ENCODE measurements around the gene SPIC. TPM values are rescaled to one million over a fixed set of nuclear protein-coding genes. Genes with fewer than 3 reads are reported as not detected.
"Not testable (repeated sequence)": the region's sequence is repeated elsewhere in the genome, so short reads cannot be mapped to it uniquely, and the experiment has no call there.

The SPIC gene
- total and polyA plus RNA-seq, 2 of the 13 experiments (the other 11 are each of a cell fraction or from before 2014, with no cell fraction given) = not detected

- Histone ChIP-seq H3K4me2 (ENCODE audit: low read depth, low read length) (no peak overlapping the region), H2AFZ (ENCODE audit: low read length) (no peak overlapping the region), H3K79me2 (ENCODE audit: insufficient read depth, low read length) (no peaks in the 10 kb centered on the region), H3K9ac (ENCODE audit: insufficient read depth, low read depth, low read length) (no peak overlapping the region), H3K4me3 (replicated peaks in 1 of 3; ENCODE audit: insufficient read depth in 1 of 3, low read depth in 2 of 3, low read length in 3 of 3) (no peak overlapping the region), H3K4me1 (ENCODE audit: insufficient read depth, low read length) (no peaks in the 10 kb centered on the region), H3K36me3 (replicated peaks in 1 of 2; ENCODE audit: control insufficient read depth in 1 of 2, insufficient read depth in 2 of 2, low read length in 2 of 2) (no peaks in the 10 kb centered on the region), H3K27ac (ENCODE audit: extremely low read length, insufficient read depth, low read length) (no peak overlapping the region), H3K9me3 (ENCODE audit: low read length) (no peaks in the 10 kb centered on the region), H3K27me3 (ENCODE audit: control insufficient read depth in 1 of 2, insufficient read depth in 2 of 2, low read length in 2 of 2) (peaks cover 0 to 19% of the 10 kb centered on the region in 2 experiments; a peak in 2 of 5 replicates), H4K20me1 (ENCODE audit: insufficient read depth, low read length) (no peaks in the 10 kb centered on the region)
- CTCF ChIA-PET (ENCODE audit: low intra/inter-chr PET ratio, low total read pairs) = no interaction called here
- no peak for ATAC-seq
- BruUV-seq (replicated peaks) = no TSS peak
- DNase-seq (ENCODE audit: low spot score) = no peak
- intact Hi-C loops (cut with micrococcal nuclease; ENCODE audit: unreplicated experiment) = no loop called here
- POLR2A ChIA-PET = no interaction called here
- FAIRE-seq = no peak
- no peak for TF ChIP-seq PAF1 (CRISPR knock-in tag; IDR thresholded peaks at IDR 0.05)
- TF ChIP-seq BATF2 (CRISPR knock-in tag; IDR thresholded peaks at IDR 0.05) = no peak
- TF ChIP-seq HOXA9 (CRISPR knock-in tag; IDR thresholded peaks at IDR 0.05; ENCODE audit: borderline replicate concordance) = no peak
- no peak for TF ChIP-seq SNAPC5 (CRISPR knock-in tag; IDR thresholded peaks at IDR 0.05; ENCODE audit: borderline replicate concordance)
- TF ChIP-seq CREM (IDR thresholded peaks at IDR 0.05) = no peak
- no peak for TF ChIP-seq CREM (CRISPR knock-in tag; IDR thresholded peaks at IDR 0.05)
- no peak for TF ChIP-seq ZBTB1 (CRISPR knock-in tag; IDR thresholded peaks at IDR 0.05; ENCODE audit: borderline replicate concordance)
- TF ChIP-seq NKX3-1 (CRISPR knock-in tag; IDR thresholded peaks at IDR 0.05) = no peak
- no peak for TF ChIP-seq KMT2B (CRISPR knock-in tag; IDR thresholded peaks at IDR 0.05)
- TF ChIP-seq ZNF564 (CRISPR knock-in tag; IDR thresholded peaks at IDR 0.05) = no peak
- no peak for TF ChIP-seq ZNF563 (CRISPR knock-in tag; IDR thresholded peaks at IDR 0.05)
- TF ChIP-seq ZNF670 (CRISPR knock-in tag; IDR thresholded peaks at IDR 0.05; ENCODE audit: borderline replicate concordance) = no peak
- TF ChIP-seq EED (CRISPR knock-in tag; IDR thresholded peaks at IDR 0.05) = no peak
- no peak for TF ChIP-seq SIN3B (IDR thresholded peaks at IDR 0.05; ENCODE audit: low read length)
- no peak for TF ChIP-seq SNRNP70 (IDR thresholded peaks at IDR 0.05; ENCODE audit: low read depth, low read length)
- TF ChIP-seq ZNF468 (CRISPR knock-in tag; IDR thresholded peaks at IDR 0.05) = no peak
- TF ChIP-seq, protein P1, sequence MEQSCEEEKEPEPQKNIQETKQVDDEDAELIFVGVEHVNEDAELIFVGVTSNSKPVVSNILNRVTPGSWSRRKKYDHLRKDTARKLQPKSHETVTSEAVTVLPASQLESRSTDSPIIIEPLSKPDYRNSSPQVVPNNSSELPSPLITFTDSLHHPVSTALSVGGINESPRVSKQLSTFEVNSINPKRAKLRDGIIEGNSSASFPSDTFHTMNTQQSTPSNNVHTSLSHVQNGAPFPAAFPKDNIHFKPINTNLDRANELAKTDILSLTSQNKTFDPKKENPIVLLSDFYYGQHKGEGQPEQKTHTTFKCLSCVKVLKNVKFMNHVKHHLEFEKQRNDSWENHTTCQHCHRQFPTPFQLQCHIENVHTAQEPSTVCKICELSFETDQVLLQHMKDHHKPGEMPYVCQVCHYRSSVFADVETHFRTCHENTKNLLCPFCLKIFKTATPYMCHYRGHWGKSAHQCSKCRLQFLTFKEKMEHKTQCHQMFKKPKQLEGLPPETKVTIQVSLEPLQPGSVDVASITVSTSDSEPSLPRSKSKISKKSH (CRISPR knock-in tag; IDR thresholded peaks at IDR 0.05; ENCODE audit: borderline replicate concordance) = no peak
- TF ChIP-seq SRF (IDR thresholded peaks at IDR 0.05; ENCODE audit: low read depth, low read length) = no peak
- no peak for TF ChIP-seq FOXC1 (CRISPR knock-in tag; IDR thresholded peaks at IDR 0.05; ENCODE audit: borderline replicate concordance)
- TF ChIP-seq NFKB2 (CRISPR knock-in tag; IDR thresholded peaks at IDR 0.05; ENCODE audit: borderline replicate concordance) = no peak
- 53% methylated on average over 2 of the region's 2 CpGs for WGBS (ENCODE audit: low lambda C conversion rate)
- in situ Hi-C loops (cut with HindIII; ENCODE audit: extremely low pct_ligation_motif_present, low pct_unique_long_range_greater_than_20kb) = no loop called here
Observed at GRCh38 chr12:101470939-101471338, 4.2 kb upstream of the SPIC start.

DNA sequence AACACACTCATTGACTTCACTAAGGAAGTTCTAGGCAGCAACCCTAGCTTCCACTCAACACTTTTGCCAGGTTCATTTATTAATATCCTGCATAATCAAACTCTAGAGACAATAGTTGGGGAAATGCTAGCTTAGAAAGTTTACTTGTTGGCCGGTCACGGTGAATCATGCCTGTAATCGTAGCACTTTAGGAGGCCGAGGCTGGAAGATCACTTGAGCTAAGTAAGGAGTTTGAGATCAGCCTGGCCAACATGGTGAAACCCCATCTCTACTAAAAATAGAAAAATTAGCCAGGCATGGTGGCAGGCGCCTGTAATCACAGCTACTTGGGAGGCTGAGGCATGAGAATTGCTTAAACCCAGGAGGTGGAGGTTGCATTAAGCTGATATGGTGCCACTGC, 3.3 kb upstream of the SPIC start:
- H4K20me1 ChIP-seq (ENCODE audit: insufficient read depth, low read length); CTCF ChIA-PET (ENCODE audit: low intra/inter-chr PET ratio, low total read pairs); BruUV-seq (replicated peaks); H3K79me2 ChIP-seq (ENCODE audit: insufficient read depth, low read length); ATAC-seq; FAIRE-seq; H3K27ac ChIP-seq (ENCODE audit: extremely low read length, insufficient read depth, low read length); H3K9me3 ChIP-seq (ENCODE audit: low read length); H3K4me1 ChIP-seq (ENCODE audit: insufficient read depth, low read length); DNase-seq (ENCODE audit: low spot score); H3K36me3 ChIP-seq (replicated peaks in 1 of 2; ENCODE audit: control insufficient read depth in 1 of 2, insufficient read depth in 2 of 2, low read length in 2 of 2); H2AFZ ChIP-seq (ENCODE audit: low read length); H3K4me3 ChIP-seq (replicated peaks in 1 of 3; ENCODE audit: insufficient read depth in 1 of 3, low read depth in 2 of 3, low read length in 3 of 3); H3K9ac ChIP-seq (ENCODE audit: insufficient read depth, low read depth, low read length); POLR2A ChIA-PET; intact Hi-C loops (cut with micrococcal nuclease; ENCODE audit: unreplicated experiment); H3K4me2 ChIP-seq (ENCODE audit: low read depth, low read length); in situ Hi-C loops (cut with HindIII; ENCODE audit: extremely low pct_ligation_motif_present, low pct_unique_long_range_greater_than_20kb): not testable (repeated sequence)
- peaks cover 0 to 19% of the 10 kb centered on the region in 2 experiments; a peak in 2 of 5 replicates for H3K27me3 ChIP-seq (ENCODE audit: control insufficient read depth in 1 of 2, insufficient read depth in 2 of 2, low read length in 2 of 2)
- 50% methylated on average over 5 of the region's 5 CpGs for WGBS (ENCODE audit: low lambda C conversion rate)

All from HepG2 (cell line).